GM12878 (cell line): Measurements from ENCODE around the gene EXOC3L4.

Source experiments
- CBX5 ChIP-seq: sonication (generic); IDR thresholded peaks from 2 replicates; pipeline ENCODE4 v1.6.1; 2016; ENCODE audit warnings: low read depth, moderate library complexity, mild to moderate bottlenecking, inconsistent platforms
- JUND ChIP-seq: IDR thresholded peaks from 2 replicates; pipeline ENCODE4 v1.6.1; 2012; ENCODE audit warnings: low read depth, mild to moderate bottlenecking, low read length, improper control_type of control experiment, moderate library complexity
- STAT3 ChIP-seq: IDR thresholded peaks from 2 replicates; pipeline ENCODE4 v1.6.1; 2011; ENCODE audit warnings: low read depth, low read length, improper control_type of control experiment

DNA sequence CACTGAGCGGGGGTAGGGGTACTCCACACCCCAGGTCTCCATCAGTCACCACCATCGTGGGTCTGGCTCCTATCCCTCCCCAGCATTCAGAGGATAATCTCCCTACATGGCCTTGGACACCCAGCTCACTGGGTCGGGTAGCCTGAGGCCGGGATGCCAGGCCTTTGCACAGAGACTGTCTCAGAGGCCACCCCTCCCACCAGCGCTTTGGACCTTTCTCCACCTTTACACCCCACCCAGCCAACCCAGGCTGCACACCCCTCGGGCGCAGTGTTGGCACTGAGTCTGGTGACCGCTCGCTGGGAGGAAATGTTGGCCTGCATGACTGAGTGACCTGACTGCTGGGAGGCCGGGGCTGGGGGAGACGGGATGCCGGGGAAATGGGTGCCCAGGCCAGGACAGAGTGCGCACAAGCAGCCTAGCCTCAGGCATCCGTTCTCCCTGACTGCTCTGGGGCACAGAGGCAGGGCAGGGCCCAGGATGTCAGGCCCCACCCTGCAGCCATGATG lies 21.1 kb upstream of the EXOC3L4 start:
- TF ChIP-seq CBX5 (no peak), JUND (no peak), STAT3 (no peak)
